GM23338 (cell line): Measurements from ENCODE around the gene TRPM7. TPM values are rescaled to one million over a fixed set of nuclear protein-coding genes. Genes with fewer than 3 reads are reported as not detected.

ENCODE experiments used
- ATAC-seq: fragments of 200-7000 bp; cut with Tn5 transposase; 3 replicates; pipeline ENCODE4 v1.9.1; 2020
- DNase-seq: peaks from one replicate; pipeline ENCODE4 v3.0.0-alpha.2; 2015; ENCODE audit warnings: low spot score
- H2AFZ ChIP-seq: fragments of 200-600 bp; sonication (generic); 2 replicates; pipeline ENCODE4 v1.8.0; 2016; ENCODE audit warnings: antibody characterized with exemption, mild to moderate bottlenecking, moderate library complexity
- H3F3A ChIP-seq: fragments of 200-600 bp; sonication (generic); replicated peaks from 2 replicates; pipeline ENCODE4 v1.8.0; 2017; ENCODE audit warnings: antibody characterized with exemption, mixed run types, low read depth
- H3K27ac ChIP-seq: fragments of 200-600 bp; sonication (generic); 2 replicates; pipeline ENCODE4 v1.6.1; 2016; ENCODE audit warnings: low read depth
- H3K27me3 ChIP-seq: fragments of 200-600 bp; sonication (generic); 2 replicates; pipeline ENCODE4 v1.8.0; 2016; ENCODE audit warnings: mild to moderate bottlenecking, mixed run types, moderate library complexity; ENCODE audit not compliant: insufficient read depth
- H3K36me3 ChIP-seq: fragments of 200-600 bp; sonication (generic); 2 replicates; pipeline ENCODE4 v1.8.0; 2016; ENCODE audit warnings: mild to moderate bottlenecking; ENCODE audit not compliant: insufficient read depth
- H3K4me1 ChIP-seq: fragments of 200-600 bp; sonication (generic); 2 replicates; pipeline ENCODE4 v1.8.0; 2016; ENCODE audit warnings: mild to moderate bottlenecking, moderate library complexity; ENCODE audit not compliant: insufficient read depth
- H3K4me2 ChIP-seq: fragments of 200-600 bp; sonication (generic); 2 replicates; pipeline ENCODE4 v1.7.1; 2017; ENCODE audit warnings: mixed run types
- H3K4me3 ChIP-seq: fragments of 200-600 bp; sonication (generic); 2 replicates; pipeline ENCODE4 v1.6.1; 2016; ENCODE audit warnings: mixed run types
- H3K79me2 ChIP-seq: fragments of 200-600 bp; sonication (generic); replicated peaks from 2 replicates; pipeline ENCODE4 v1.8.0; 2017; ENCODE audit warnings: mild to moderate bottlenecking; ENCODE audit not compliant: insufficient read depth
- H3K9me2 ChIP-seq: fragments of 200-600 bp; sonication (generic); 2 replicates; pipeline ENCODE4 v1.8.0; 2017; ENCODE audit not compliant: insufficient read depth
- H4K20me1 ChIP-seq: fragments of 200-600 bp; sonication (generic); replicated peaks from 2 replicates; pipeline ENCODE4 v1.8.0; 2017; ENCODE audit warnings: mild to moderate bottlenecking; ENCODE audit not compliant: insufficient read depth
- H3K27ac Mint-ChIP-seq: 2 replicates; pipeline ENCODE4 v1.8.0; 2020; ENCODE audit warnings: inconsistent platforms, mild to moderate bottlenecking, moderate library complexity, mixed read lengths
- H3K27me3 Mint-ChIP-seq: 3 replicates; pipeline ENCODE4 v1.8.0; 2022; ENCODE audit warnings: low read depth, mild to moderate bottlenecking, moderate library complexity, mixed read lengths, inconsistent platforms; ENCODE audit not compliant: insufficient read depth, poor library complexity
- H3K36me3 Mint-ChIP-seq: 3 replicates; pipeline ENCODE4 v1.8.0; 2021; ENCODE audit warnings: low read depth, mild to moderate bottlenecking, inconsistent platforms, moderate library complexity, mixed read lengths
- H3K4me1 Mint-ChIP-seq: 3 replicates; pipeline ENCODE4 v1.8.0; 2020; ENCODE audit warnings: mild to moderate bottlenecking, inconsistent platforms, mixed read lengths
- H3K4me3 Mint-ChIP-seq: 3 replicates; pipeline ENCODE4 v1.8.0; 2021; ENCODE audit warnings: moderate library complexity, mild to moderate bottlenecking, inconsistent platforms, mixed read lengths
- H3K9me3 Mint-ChIP-seq: 3 replicates; pipeline ENCODE4 v1.8.0; 2020; ENCODE audit warnings: moderate library complexity, mild to moderate bottlenecking, inconsistent platforms, mixed read lengths
- NANOG ChIP-seq: IDR thresholded peaks from 2 replicates; pipeline ENCODE4 v1.6.1; 2016; ENCODE audit warnings: antibody characterized with exemption, borderline replicate concordance
- STAT1 ChIP-seq: IDR thresholded peaks from one replicate; pipeline ENCODE4 v1.6.1; 2016; ENCODE audit warnings: antibody characterized with exemption; ENCODE audit not compliant: unreplicated experiment
- polyA plus RNA-seq: library from polyadenylated mRNA; unstranded; fragments of >200 nt; fragmentation: Nextera tagmentation; extraction: Ambion mirVana; gene quantifications from 2 replicates; pipeline ENCODE4 v1.2.1, GENCODE V29; 2016
- total RNA-seq: library from RNA; depleted of rRNA; stranded (reverse); fragments of >200 nt; shearing (Covaris generic); gene quantifications from 2 replicates; pipeline ENCODE4 v1.2.3, GENCODE V29; 2014
- TF ChIP-seq, protein P1 (sequence below): fragments of 250-450 bp; sonication (Bioruptor Pico); IDR thresholded peaks from 2 replicates; pipeline ENCODE4 v1.5.0; 2020; ENCODE audit warnings: mild to moderate bottlenecking, moderate library complexity
- TF ChIP-seq, protein P2 (sequence below): IDR thresholded peaks from one replicate; pipeline ENCODE4 v1.6.1; 2018; ENCODE audit warnings: antibody characterized with exemption; ENCODE audit not compliant: unreplicated experiment

TRPM7 gene
- total and polyA plus RNA-seq, 2 experiments from 2014 or later: 8.3 to 41.0 TPM

DNA sequence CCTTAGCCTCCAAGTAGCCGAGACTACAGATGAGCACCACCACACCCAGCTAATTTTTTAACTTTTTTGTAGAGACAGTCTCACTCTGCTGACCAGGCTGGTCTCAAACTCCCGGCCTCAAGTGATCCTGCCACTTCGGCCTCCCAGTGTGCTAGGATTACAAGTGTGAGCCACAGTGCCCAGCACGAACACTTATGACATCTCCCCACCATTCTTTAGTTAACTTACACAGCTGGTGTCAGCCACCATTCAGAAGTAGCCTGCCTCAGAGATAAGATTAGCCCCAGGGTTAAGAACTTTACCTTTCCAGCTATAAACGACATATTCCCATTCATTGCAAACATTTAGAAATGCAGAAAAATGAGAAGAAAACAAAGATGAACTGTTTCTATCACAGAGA, 58.2 kb downstream of the TRPM7 start:
- H3K9me3 Mint-ChIP-seq: no peaks in the 10 kb centered on the region
- Histone ChIP-seq H3F3A (no peaks in the 10 kb centered on the region), H3K9me2 (no peaks in the 10 kb centered on the region), H3K79me2 (no peaks in the 10 kb centered on the region), H2AFZ (no peak overlapping the region), H3K4me1 (no peaks in the 10 kb centered on the region), H4K20me1 (no peaks in the 10 kb centered on the region), H3K4me3 (no peak overlapping the region), H3K4me2 (no peak overlapping the region), H3K27me3 (no peaks in the 10 kb centered on the region), H3K36me3 (peaks cover 8% of the 10 kb centered on the region), H3K27ac (no peak overlapping the region)
- H3K27me3 Mint-ChIP-seq: no peaks in the 10 kb centered on the region
- no peak overlapping the region for H3K4me3 Mint-ChIP-seq
- no peak for ATAC-seq
- peaks cover 21% of the 10 kb centered on the region; the same call in 2 of the 3 replicates for H3K36me3 Mint-ChIP-seq
- DNase-seq: no peak
- H3K4me1 Mint-ChIP-seq: no peaks in the 10 kb centered on the region
- H3K27ac Mint-ChIP-seq: no peak overlapping the region
- TF ChIP-seq, protein P1, sequence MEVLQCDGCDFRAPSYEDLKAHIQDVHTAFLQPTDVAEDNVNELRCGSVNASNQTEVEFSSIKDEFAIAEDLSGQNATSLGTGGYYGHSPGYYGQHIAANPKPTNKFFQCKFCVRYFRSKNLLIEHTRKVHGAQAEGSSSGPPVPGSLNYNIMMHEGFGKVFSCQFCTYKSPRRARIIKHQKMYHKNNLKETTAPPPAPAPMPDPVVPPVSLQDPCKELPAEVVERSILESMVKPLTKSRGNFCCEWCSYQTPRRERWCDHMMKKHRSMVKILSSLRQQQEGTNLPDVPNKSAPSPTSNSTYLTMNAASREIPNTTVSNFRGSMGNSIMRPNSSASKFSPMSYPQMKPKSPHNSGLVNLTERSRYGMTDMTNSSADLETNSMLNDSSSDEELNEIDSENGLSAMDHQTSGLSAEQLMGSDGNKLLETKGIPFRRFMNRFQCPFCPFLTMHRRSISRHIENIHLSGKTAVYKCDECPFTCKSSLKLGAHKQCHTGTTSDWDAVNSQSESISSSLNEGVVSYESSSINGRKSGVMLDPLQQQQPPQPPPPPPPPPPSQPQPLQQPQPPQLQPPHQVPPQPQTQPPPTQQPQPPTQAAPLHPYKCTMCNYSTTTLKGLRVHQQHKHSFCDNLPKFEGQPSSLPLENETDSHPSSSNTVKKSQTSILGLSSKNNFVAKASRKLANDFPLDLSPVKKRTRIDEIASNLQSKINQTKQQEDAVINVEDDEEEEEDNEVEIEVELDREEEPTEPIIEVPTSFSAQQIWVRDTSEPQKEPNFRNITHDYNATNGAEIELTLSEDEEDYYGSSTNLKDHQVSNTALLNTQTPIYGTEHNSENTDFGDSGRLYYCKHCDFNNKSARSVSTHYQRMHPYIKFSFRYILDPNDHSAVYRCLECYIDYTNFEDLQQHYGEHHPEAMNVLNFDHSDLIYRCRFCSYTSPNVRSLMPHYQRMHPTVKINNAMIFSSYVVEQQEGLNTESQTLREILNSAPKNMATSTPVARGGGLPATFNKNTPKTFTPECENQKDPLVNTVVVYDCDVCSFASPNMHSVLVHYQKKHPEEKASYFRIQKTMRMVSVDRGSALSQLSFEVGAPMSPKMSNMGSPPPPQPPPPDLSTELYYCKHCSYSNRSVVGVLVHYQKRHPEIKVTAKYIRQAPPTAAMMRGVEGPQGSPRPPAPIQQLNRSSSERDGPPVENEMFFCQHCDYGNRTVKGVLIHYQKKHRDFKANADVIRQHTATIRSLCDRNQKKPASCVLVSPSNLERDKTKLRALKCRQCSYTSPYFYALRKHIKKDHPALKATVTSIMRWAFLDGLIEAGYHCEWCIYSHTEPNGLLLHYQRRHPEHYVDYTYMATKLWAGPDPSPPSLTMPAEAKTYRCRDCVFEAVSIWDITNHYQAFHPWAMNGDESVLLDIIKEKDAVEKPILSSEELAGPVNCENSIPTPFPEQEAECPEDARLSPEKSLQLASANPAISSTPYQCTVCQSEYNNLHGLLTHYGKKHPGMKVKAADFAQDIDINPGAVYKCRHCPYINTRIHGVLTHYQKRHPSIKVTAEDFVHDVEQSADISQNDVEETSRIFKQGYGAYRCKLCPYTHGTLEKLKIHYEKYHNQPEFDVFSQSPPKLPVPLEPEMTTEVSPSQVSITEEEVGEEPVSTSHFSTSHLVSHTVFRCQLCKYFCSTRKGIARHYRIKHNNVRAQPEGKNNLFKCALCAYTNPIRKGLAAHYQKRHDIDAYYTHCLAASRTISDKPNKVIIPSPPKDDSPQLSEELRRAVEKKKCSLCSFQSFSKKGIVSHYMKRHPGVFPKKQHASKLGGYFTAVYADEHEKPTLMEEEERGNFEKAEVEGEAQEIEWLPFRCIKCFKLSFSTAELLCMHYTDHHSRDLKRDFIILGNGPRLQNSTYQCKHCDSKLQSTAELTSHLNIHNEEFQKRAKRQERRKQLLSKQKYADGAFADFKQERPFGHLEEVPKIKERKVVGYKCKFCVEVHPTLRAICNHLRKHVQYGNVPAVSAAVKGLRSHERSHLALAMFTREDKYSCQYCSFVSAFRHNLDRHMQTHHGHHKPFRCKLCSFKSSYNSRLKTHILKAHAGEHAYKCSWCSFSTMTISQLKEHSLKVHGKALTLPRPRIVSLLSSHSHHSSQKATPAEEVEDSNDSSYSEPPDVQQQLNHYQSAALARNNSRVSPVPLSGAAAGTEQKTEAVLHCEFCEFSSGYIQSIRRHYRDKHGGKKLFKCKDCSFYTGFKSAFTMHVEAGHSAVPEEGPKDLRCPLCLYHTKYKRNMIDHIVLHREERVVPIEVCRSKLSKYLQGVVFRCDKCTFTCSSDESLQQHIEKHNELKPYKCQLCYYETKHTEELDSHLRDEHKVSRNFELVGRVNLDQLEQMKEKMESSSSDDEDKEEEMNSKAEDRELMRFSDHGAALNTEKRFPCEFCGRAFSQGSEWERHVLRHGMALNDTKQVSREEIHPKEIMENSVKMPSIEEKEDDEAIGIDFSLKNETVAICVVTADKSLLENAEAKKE (CRISPR knock-in tag): no peak
- no peak for TF ChIP-seq NANOG
- TF ChIP-seq, protein P2, sequence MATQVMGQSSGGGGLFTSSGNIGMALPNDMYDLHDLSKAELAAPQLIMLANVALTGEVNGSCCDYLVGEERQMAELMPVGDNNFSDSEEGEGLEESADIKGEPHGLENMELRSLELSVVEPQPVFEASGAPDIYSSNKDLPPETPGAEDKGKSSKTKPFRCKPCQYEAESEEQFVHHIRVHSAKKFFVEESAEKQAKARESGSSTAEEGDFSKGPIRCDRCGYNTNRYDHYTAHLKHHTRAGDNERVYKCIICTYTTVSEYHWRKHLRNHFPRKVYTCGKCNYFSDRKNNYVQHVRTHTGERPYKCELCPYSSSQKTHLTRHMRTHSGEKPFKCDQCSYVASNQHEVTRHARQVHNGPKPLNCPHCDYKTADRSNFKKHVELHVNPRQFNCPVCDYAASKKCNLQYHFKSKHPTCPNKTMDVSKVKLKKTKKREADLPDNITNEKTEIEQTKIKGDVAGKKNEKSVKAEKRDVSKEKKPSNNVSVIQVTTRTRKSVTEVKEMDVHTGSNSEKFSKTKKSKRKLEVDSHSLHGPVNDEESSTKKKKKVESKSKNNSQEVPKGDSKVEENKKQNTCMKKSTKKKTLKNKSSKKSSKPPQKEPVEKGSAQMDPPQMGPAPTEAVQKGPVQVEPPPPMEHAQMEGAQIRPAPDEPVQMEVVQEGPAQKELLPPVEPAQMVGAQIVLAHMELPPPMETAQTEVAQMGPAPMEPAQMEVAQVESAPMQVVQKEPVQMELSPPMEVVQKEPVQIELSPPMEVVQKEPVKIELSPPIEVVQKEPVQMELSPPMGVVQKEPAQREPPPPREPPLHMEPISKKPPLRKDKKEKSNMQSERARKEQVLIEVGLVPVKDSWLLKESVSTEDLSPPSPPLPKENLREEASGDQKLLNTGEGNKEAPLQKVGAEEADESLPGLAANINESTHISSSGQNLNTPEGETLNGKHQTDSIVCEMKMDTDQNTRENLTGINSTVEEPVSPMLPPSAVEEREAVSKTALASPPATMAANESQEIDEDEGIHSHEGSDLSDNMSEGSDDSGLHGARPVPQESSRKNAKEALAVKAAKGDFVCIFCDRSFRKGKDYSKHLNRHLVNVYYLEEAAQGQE: no peak
- TF ChIP-seq STAT1: no peak
